GM12892 (cell line): ENCODE measurements around the gene SLC4A8.

ENCODE experiments used
- POLR2A ChIP-seq: IDR thresholded peaks from 2 replicates; pipeline ENCODE4 v1.6.1; 2011; ENCODE audit warnings: low read depth, low read length, control low read depth
- POLR2AphosphoS5 ChIP-seq: IDR thresholded peaks from 2 replicates; pipeline ENCODE4 v1.6.1; 2011; ENCODE audit warnings: low read depth, low read length, control low read depth
- TAF1 ChIP-seq: IDR thresholded peaks from 2 replicates; pipeline ENCODE4 v1.6.1; 2011; ENCODE audit warnings: low read depth, mild to moderate bottlenecking, control low read depth, low read length, borderline replicate concordance

DNA sequence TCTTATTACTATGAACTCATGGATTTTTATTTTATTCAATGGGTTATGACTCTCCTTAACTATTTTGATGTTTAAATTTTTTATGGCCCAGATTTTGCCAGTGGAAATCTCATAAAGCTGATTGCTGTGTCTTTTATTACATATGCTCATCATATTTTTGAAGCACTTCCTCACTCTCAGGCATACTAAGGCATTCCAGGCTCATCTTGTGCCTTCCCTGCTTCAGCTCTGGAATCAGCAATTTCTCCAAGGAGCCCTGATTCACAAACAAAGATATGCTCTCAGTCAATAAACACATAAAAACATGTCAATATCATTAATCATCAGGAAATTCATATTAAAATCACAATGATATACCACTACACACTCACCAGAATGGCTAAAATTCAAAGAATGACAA is 121.5 kb downstream of the SLC4A8 start:
- TF ChIP-seq POLR2AphosphoS5: no peak
- TF ChIP-seq POLR2A: no peak
- TF ChIP-seq TAF1: no peak
